ENCODE results near the gene TRIM40. TPM values are rescaled to one million over a fixed set of nuclear protein-coding genes. Genes with fewer than 3 reads are reported as not detected.
"Not testable (repeated sequence)": the region's sequence is repeated elsewhere in the genome, so short reads cannot be mapped to it uniquely, and the experiment has no call there.

TRIM40 gene
- total RNA-seq, 4 donors from 2014 or later = 0.40 to 14.8 (median 7.0) TPM

DNA sequence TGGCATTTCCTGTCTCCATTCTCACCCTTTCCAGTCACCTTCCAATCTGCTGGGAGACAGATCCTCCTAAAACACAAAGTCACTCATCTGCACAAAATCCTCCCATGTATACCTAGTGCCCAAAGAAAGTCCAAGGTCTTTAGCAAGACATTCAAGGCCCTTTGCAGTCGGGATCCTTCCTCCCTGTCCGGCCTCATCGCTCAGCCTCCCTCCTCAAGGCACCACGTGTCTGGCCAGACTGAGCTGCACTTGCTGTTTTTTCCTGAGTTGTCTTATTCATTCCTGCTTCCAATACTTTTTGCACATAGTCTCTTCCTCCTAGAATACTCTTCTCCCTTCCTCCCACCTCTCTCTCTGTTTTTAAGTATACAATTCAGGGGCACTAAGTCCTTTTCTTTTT, 28.8 kb downstream of the TRIM40 start:
- Histone ChIP-seq H3K27ac (peak overlapping the region; percentile 87 to 93 (median 89)), H3K27me3 (no peaks in the 10 kb centered on the region), H3K4me1 (peaks cover 0 to 8% (median 4%) of the 10 kb centered on the region in 4 donors), H3K4me3 (peak overlapping the region in 2 of 4 donors; percentile 40 to 58), H3K36me3 (peaks cover 0 to 6% (median 0%) of the 10 kb centered on the region in 4 donors), H3K9me3 (no peaks in the 10 kb centered on the region)
- WGBS, 2 donors (ENCODE audit: low coverage in 1 of 2) = 87 to 88% methylated on average over 4 of the region's 4 CpGs
- no peak for TF ChIP-seq EP300 (IDR thresholded peaks at IDR 0.05; ENCODE audit: low read depth)
- TF ChIP-seq POLR2AphosphoS5 (IDR thresholded peaks at IDR 0.05) = no peak
- TF ChIP-seq POLR2A (IDR thresholded peaks at IDR 0.05) = no peak
- TF ChIP-seq, protein P1, sequence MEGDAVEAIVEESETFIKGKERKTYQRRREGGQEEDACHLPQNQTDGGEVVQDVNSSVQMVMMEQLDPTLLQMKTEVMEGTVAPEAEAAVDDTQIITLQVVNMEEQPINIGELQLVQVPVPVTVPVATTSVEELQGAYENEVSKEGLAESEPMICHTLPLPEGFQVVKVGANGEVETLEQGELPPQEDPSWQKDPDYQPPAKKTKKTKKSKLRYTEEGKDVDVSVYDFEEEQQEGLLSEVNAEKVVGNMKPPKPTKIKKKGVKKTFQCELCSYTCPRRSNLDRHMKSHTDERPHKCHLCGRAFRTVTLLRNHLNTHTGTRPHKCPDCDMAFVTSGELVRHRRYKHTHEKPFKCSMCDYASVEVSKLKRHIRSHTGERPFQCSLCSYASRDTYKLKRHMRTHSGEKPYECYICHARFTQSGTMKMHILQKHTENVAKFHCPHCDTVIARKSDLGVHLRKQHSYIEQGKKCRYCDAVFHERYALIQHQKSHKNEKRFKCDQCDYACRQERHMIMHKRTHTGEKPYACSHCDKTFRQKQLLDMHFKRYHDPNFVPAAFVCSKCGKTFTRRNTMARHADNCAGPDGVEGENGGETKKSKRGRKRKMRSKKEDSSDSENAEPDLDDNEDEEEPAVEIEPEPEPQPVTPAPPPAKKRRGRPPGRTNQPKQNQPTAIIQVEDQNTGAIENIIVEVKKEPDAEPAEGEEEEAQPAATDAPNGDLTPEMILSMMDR (IDR thresholded peaks at IDR 0.05) = no peak
- in situ Hi-C loops (cut with MboI; ENCODE audit: low pct_ligation_motif_present in 1 of 4, low pct_unique_long_range_greater_than_20kb in 1 of 4, low sequenced_read_pairs in 3 of 4) = no loop called here
- DNase-seq = no peak
- intact Hi-C loops (cut with DNase I; ENCODE audit: low total_unique reads) = no loop called here

GRCh38 chr6:30165238-30165637, 29.3 kb downstream of the TRIM40 start:
- intact Hi-C loops (cut with DNase I; ENCODE audit: low total_unique reads); H3K4me1 ChIP-seq; DNase-seq; H3K27me3 ChIP-seq; H3K36me3 ChIP-seq; H3K9me3 ChIP-seq; in situ Hi-C loops (cut with MboI; ENCODE audit: low pct_ligation_motif_present in 1 of 4, low pct_unique_long_range_greater_than_20kb in 1 of 4, low sequenced_read_pairs in 3 of 4); H3K27ac ChIP-seq: not testable (repeated sequence)
- WGBS, 2 donors (ENCODE audit: low coverage in 1 of 2) = 95 to 100% methylated on average over 1 of the region's 1 CpG
- peak overlapping the region in 1 of 4 donors; percentile 58 for H3K4me3 ChIP-seq

GRCh38 chr6:30167101-30167500, 31.2 kb downstream of the TRIM40 start:
- H3K36me3 ChIP-seq = peaks cover 0 to 6% (median 0%) of the 10 kb centered on the region in 4 donors
- WGBS, 2 donors (ENCODE audit: low coverage in 1 of 2) = 62 to 65% methylated on average over 4 to 6 of the region's 6 CpGs
- no peak for DNase-seq
- TF ChIP-seq POLR2AphosphoS5 (IDR thresholded peaks at IDR 0.05) = no peak
- TF ChIP-seq, protein P1 (IDR thresholded peaks at IDR 0.05) = no peak
- H3K27ac ChIP-seq = no peak overlapping the region
- peaks cover 0 to 10% (median 6%) of the 10 kb centered on the region in 4 donors for H3K4me1 ChIP-seq
- H3K4me3 ChIP-seq = no peak overlapping the region
- H3K9me3 ChIP-seq = no peaks in the 10 kb centered on the region
- in situ Hi-C loops (cut with MboI; ENCODE audit: low pct_ligation_motif_present in 1 of 4, low pct_unique_long_range_greater_than_20kb in 1 of 4, low sequenced_read_pairs in 3 of 4) (no loop called here), intact Hi-C loops (cut with DNase I; ENCODE audit: low total_unique reads) (no loop called here)
- peaks cover 20% of the 10 kb centered on the region for H3K27me3 ChIP-seq

DNA sequence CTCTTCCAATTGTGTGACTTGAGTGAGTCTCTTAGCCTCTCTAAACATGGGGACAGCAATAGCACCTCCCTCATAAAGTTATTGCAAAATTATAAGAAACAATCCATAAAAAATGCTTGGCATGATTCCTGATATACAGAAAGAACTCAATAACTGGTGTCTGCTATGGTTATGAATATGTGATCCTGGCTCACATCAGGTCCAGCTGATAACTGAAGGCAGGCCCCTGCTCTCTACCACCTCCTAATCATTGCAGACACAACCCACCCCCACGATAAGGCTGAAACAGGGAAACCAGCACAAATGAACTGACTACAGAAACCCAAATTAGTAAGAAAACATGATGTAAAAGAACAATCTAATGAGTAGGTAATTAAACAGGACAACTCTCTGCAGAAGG, 32.8 kb downstream of the TRIM40 start:
- Histone ChIP-seq H3K36me3 (peaks cover 0 to 6% (median 0%) of the 10 kb centered on the region in 4 donors), H3K27me3 (peaks cover 35% of the 10 kb centered on the region), H3K4me3 (no peak overlapping the region), H3K9me3 (no peaks in the 10 kb centered on the region), H3K4me1 (peaks cover 0 to 9% (median 6%) of the 10 kb centered on the region in 4 donors), H3K27ac (no peak overlapping the region)
- TF ChIP-seq POLR2AphosphoS5 (IDR thresholded peaks at IDR 0.05) (no peak), EP300 (IDR thresholded peaks at IDR 0.05; ENCODE audit: low read depth) (no peak)
- WGBS, 2 donors (ENCODE audit: low coverage in 1 of 2) = 88% methylated on average over 1 of the region's 1 CpG; no CpG with 5 or more reads in 1 of the 2 donors
- intact Hi-C loops (cut with DNase I; ENCODE audit: low total_unique reads) = no loop called here
- DNase-seq = no peak
- in situ Hi-C loops (cut with MboI; ENCODE audit: low pct_ligation_motif_present in 1 of 4, low pct_unique_long_range_greater_than_20kb in 1 of 4, low sequenced_read_pairs in 3 of 4) = no loop called here

- TF ChIP-seq, protein P1 (IDR thresholded peaks at IDR 0.05) = peak; percentile 73 to 77 (median 74)
- no peak for TF ChIP-seq EP300 (IDR thresholded peaks at IDR 0.05; ENCODE audit: low read depth)
- no peak for DNase-seq
- Histone ChIP-seq H3K4me3 (no peak overlapping the region), H3K9me3 (no peaks in the 10 kb centered on the region), H3K27ac (no peak overlapping the region), H3K36me3 (peaks cover 0 to 6% (median 0%) of the 10 kb centered on the region in 4 donors), H3K27me3 (peaks cover 38% of the 10 kb centered on the region), H3K4me1 (peaks cover 0 to 9% (median 2%) of the 10 kb centered on the region in 4 donors)
- WGBS, 2 donors (ENCODE audit: low coverage in 1 of 2) = 39 to 44% methylated on average over 4 to 7 of the region's 7 CpGs
- intact Hi-C loops (cut with DNase I; ENCODE audit: low total_unique reads) = no loop called here
- in situ Hi-C loops (cut with MboI; ENCODE audit: low pct_ligation_motif_present in 1 of 4, low pct_unique_long_range_greater_than_20kb in 1 of 4, low sequenced_read_pairs in 3 of 4) = no loop called here
Measured at GRCh38 chr6:30169658-30170614, 34.0 kb downstream of the TRIM40 start.
